Hepatocyte (in vitro differentiated cells): ENCODE measurements around the gene HECTD4. TPM values are rescaled to one million over a fixed set of nuclear protein-coding genes. Genes with fewer than 3 reads are reported as not detected.
"Not testable (repeated sequence)": the region's sequence is repeated elsewhere in the genome, so short reads cannot be mapped to it uniquely, and the experiment has no call there.

Source experiments
- DNase-seq: peaks from one replicate; pipeline ENCODE4 v3.0.0-alpha.2; 2016; ENCODE audit warnings: low spot score
- H2AFZ ChIP-seq: fragments of 200-600 bp; sonication (generic); 2 replicates; pipeline ENCODE4 v1.6.0; 2016; ENCODE audit warnings: antibody characterized with exemption, mild to moderate bottlenecking
- H3K27ac ChIP-seq: fragments of 200-600 bp; sonication (generic); 2 replicates; pipeline ENCODE4 v1.5.1; 2016; ENCODE audit warnings: mild to moderate bottlenecking
- H3K27me3 ChIP-seq: fragments of 200-600 bp; sonication (generic); 2 replicates; pipeline ENCODE4 v1.6.1; 2016
- H3K36me3 ChIP-seq: fragments of 200-600 bp; sonication (generic); replicated peaks from 2 replicates; pipeline ENCODE4 v1.5.1; 2016; ENCODE audit warnings: low read depth; ENCODE audit not compliant: insufficient read depth
- H3K4me1 ChIP-seq: fragments of 200-600 bp; sonication (generic); 2 replicates; pipeline ENCODE4 v1.5.1; 2016; ENCODE audit warnings: mild to moderate bottlenecking, moderate library complexity; ENCODE audit not compliant: insufficient read depth
- H3K4me2 ChIP-seq: fragments of 200-600 bp; sonication (generic); 2 replicates; pipeline ENCODE4 v1.6.0; 2016
- H3K4me3 ChIP-seq: fragments of 200-600 bp; sonication (generic); 2 replicates; pipeline ENCODE4 v1.5.1; 2016; ENCODE audit warnings: mild to moderate bottlenecking
- H3K79me2 ChIP-seq: fragments of 200-600 bp; sonication (generic); 2 replicates; pipeline ENCODE4 v1.6.0; 2017; ENCODE audit warnings: mild to moderate bottlenecking
- H3K9me2 ChIP-seq: fragments of 200-600 bp; sonication (generic); replicated peaks from 2 replicates; pipeline ENCODE4 v1.6.0; 2017; ENCODE audit warnings: mild to moderate bottlenecking; ENCODE audit not compliant: insufficient read depth
- H3K9me3 ChIP-seq: fragments of 200-600 bp; sonication (generic); 2 replicates; pipeline ENCODE4 v1.5.1; 2016; ENCODE audit warnings: low read depth, mild to moderate bottlenecking
- H4K20me1 ChIP-seq: fragments of 200-600 bp; sonication (generic); 2 replicates; pipeline ENCODE4 v1.6.0; 2016; ENCODE audit warnings: mild to moderate bottlenecking; ENCODE audit not compliant: insufficient read depth, poor library complexity, severe bottlenecking
- CTCF ChIP-seq: fragments of 200-600 bp; sonication (generic); IDR thresholded peaks from 2 replicates; pipeline ENCODE4 v1.5.1; 2016; ENCODE audit warnings: antibody characterized with exemption, mild to moderate bottlenecking; ENCODE audit not compliant: poor library complexity
- EZH2 ChIP-seq: fragments of 200-600 bp; sonication (generic); IDR thresholded peaks from 2 replicates; pipeline ENCODE4 v1.6.1; 2016; ENCODE audit warnings: antibody characterized with exemption, mild to moderate bottlenecking, borderline replicate concordance
- EZH2phosphoT487 ChIP-seq: fragments of 200-600 bp; sonication (generic); IDR thresholded peaks from one replicate; pipeline ENCODE4 v1.6.1; 2018; ENCODE audit warnings: antibody characterized with exemption, mild to moderate bottlenecking, low read depth, moderate library complexity; ENCODE audit not compliant: unreplicated experiment, severe bottlenecking
- WGBS: methylation state at CpG from one replicate; pipeline ENCODE4 v1.1.6; 2016; ENCODE audit warnings: low lambda C conversion rate; ENCODE audit errors: missing lambda C conversion rate; 5-methylcytosine and 5-hydroxymethylcytosine counted together
- polyA plus RNA-seq: library from polyadenylated mRNA; unstranded; fragments of >200 nt; fragmentation: Nextera tagmentation; extraction: Ambion mirVana; gene quantifications from 2 replicates; pipeline ENCODE4 v1.2.1, GENCODE V29; 2016
- total RNA-seq: library from RNA; depleted of rRNA; stranded (reverse); fragments of >200 nt; gene quantifications from 2 replicates; pipeline ENCODE4 v1.2.3, GENCODE V29; 2014

HECTD4 gene
- total and polyA plus RNA-seq, 2 experiments from 2014 or later = 22.7 to 27.1 TPM

- 20% methylated on average over 5 of the region's 5 CpGs for WGBS
- H3K79me2 ChIP-seq = peaks cover 22% of the 10 kb centered on the region
- peak overlapping the region; percentile 50 for H2AFZ ChIP-seq
- H3K36me3 ChIP-seq = peaks cover 4% of the 10 kb centered on the region
- no peaks in the 10 kb centered on the region for H3K9me2 ChIP-seq
- TF ChIP-seq EZH2 (no peak), EZH2phosphoT487 (no peak), CTCF (no peak)
- DNase-seq = no peak
- no peaks in the 10 kb centered on the region for H3K27me3 ChIP-seq
- H3K27ac ChIP-seq = peak overlapping the region; percentile 94
- H3K9me3 ChIP-seq = no peaks in the 10 kb centered on the region
- peak overlapping the region; percentile 84 for H3K4me2 ChIP-seq
- H4K20me1 ChIP-seq = peaks cover 15% of the 10 kb centered on the region
- peaks cover 13% of the 10 kb centered on the region for H3K4me1 ChIP-seq
- H3K4me3 ChIP-seq = peak overlapping the region; percentile 60
Measured at GRCh38 chr12:112408621-112409020, 26.4 kb upstream of the HECTD4 start.

GRCh38 chr12:112407683-112408082 is 25.5 kb upstream of the HECTD4 start:
- Histone ChIP-seq H3K79me2 (peaks cover 22% of the 10 kb centered on the region), H3K4me1 (peaks cover 13% of the 10 kb centered on the region), H3K4me3 (peak overlapping the region; percentile 15), H3K4me2 (peak overlapping the region; percentile 84), H4K20me1 (peaks cover 15% of the 10 kb centered on the region), H3K27ac (peak overlapping the region; percentile 12)
- 77% methylated on average over 6 of the region's 6 CpGs for WGBS
- not testable (repeated sequence) for H3K9me2 ChIP-seq, H3K27me3 ChIP-seq, H2AFZ ChIP-seq, H3K9me3 ChIP-seq, DNase-seq, H3K36me3 ChIP-seq

GRCh38 chr12:112406519-112407488 is 24.6 kb upstream of the HECTD4 start:
- TF ChIP-seq EZH2 (no peak), EZH2phosphoT487 (no peak), CTCF (no peak)
- H3K9me2 ChIP-seq = no peaks in the 10 kb centered on the region
- peaks cover 13% of the 10 kb centered on the region for H3K4me1 ChIP-seq
- H3K36me3 ChIP-seq = peaks cover 4% of the 10 kb centered on the region
- H4K20me1 ChIP-seq = peaks cover 15% of the 10 kb centered on the region
- peak overlapping the region; percentile 84 for H3K4me2 ChIP-seq
- H3K27ac ChIP-seq = no peak overlapping the region
- H3K9me3 ChIP-seq = no peaks in the 10 kb centered on the region
- H3K4me3 ChIP-seq = no peak overlapping the region
- H2AFZ ChIP-seq = no peak overlapping the region
- no peak for DNase-seq
- peaks cover 22% of the 10 kb centered on the region for H3K79me2 ChIP-seq
- no peaks in the 10 kb centered on the region for H3K27me3 ChIP-seq
- WGBS = 91% methylated on average over 11 of the region's 11 CpGs

- Histone ChIP-seq H3K4me2 (no peak overlapping the region), H3K4me1 (peaks cover 1% of the 10 kb centered on the region), H3K4me3 (no peak overlapping the region), H2AFZ (no peak overlapping the region), H3K27ac (no peak overlapping the region), H3K79me2 (peaks cover 4% of the 10 kb centered on the region), H4K20me1 (peaks cover 2% of the 10 kb centered on the region), H3K9me3 (no peaks in the 10 kb centered on the region), H3K27me3 (no peaks in the 10 kb centered on the region), H3K36me3 (peaks cover 4% of the 10 kb centered on the region), H3K9me2 (no peaks in the 10 kb centered on the region)
- WGBS = 79% methylated on average over 5 of the region's 5 CpGs
- TF ChIP-seq EZH2 (no peak), EZH2phosphoT487 (no peak), CTCF (no peak)
- DNase-seq = no peak
Measured at GRCh38 chr12:112401903-112402498, 19.8 kb upstream of the HECTD4 start.
